NB4 (cell line): Measurements from ENCODE around the gene PCSK2.

Source experiments
- DNase-seq: peaks from one replicate; pipeline ENCODE4 v3.0.0; 2010; ENCODE audit warnings: low read depth
- H3K4me3 ChIP-seq: one replicate; pipeline ENCODE4 v1.5.1; 2011; ENCODE audit warnings: mild to moderate bottlenecking, low read depth, low read length, moderate library complexity
- CTCF ChIP-seq: IDR thresholded peaks from one replicate; pipeline ENCODE4 v1.5.1; 2012; ENCODE audit warnings: low read depth, low read length
- MAX ChIP-seq: IDR thresholded peaks from 2 replicates; pipeline ENCODE4 v1.6.1; 2011; ENCODE audit warnings: low read depth, low read length
- MYC ChIP-seq: IDR thresholded peaks from 2 replicates; pipeline ENCODE4 v1.6.1; 2011; ENCODE audit warnings: low read depth, low read length
- POLR2A ChIP-seq: IDR thresholded peaks from 2 replicates; pipeline ENCODE4 v1.6.1; 2011; ENCODE audit warnings: mild to moderate bottlenecking; ENCODE audit not compliant: insufficient read length; ENCODE audit errors: extremely low read depth

Gene PCSK2

GRCh38 chr20:17327185-17328148 is 100.6 kb downstream of the PCSK2 start:
- H3K4me3 ChIP-seq = no peak overlapping the region
- no peak for DNase-seq
- TF ChIP-seq POLR2A (no peak), MAX (no peak), MYC (no peak), CTCF (no peak)

- no peak for TF ChIP-seq MAX
- no peak for TF ChIP-seq MYC
- DNase-seq = no peak
- H3K4me3 ChIP-seq = no peak overlapping the region
These were observed 108.1 kb downstream of the PCSK2 start for GRCh38 chr20:17334932-17335331.

GRCh38 chr20:17339000-17339399 is 112.2 kb downstream of the PCSK2 start:
- DNase-seq = no peak
- no peak overlapping the region for H3K4me3 ChIP-seq
- TF ChIP-seq CTCF (no peak), MAX (no peak), POLR2A (no peak), MYC (no peak)

GRCh38 chr20:17343091-17343490 is 116.3 kb downstream of the PCSK2 start:
- DNase-seq = no peak
- TF ChIP-seq CTCF = no peak
- no peak for TF ChIP-seq MAX
- TF ChIP-seq MYC = no peak
- TF ChIP-seq POLR2A = no peak
- H3K4me3 ChIP-seq = no peak overlapping the region

GRCh38 chr20:17343656-17344452 is 117.0 kb downstream of the PCSK2 start:
- H3K4me3 ChIP-seq = no peak overlapping the region
- no peak for TF ChIP-seq POLR2A
- no peak for TF ChIP-seq CTCF
- no peak for TF ChIP-seq MYC
- no peak for TF ChIP-seq MAX

GRCh38 chr20:17344790-17345189 is 118.0 kb downstream of the PCSK2 start:
- DNase-seq = no peak
- TF ChIP-seq MAX (no peak), POLR2A (no peak), MYC (no peak), CTCF (no peak)
- no peak overlapping the region for H3K4me3 ChIP-seq

More at GRCh38 chr20:17343656-17344452, 117.0 kb downstream of the PCSK2 start:
- DNase-seq = no peak
